Erythroblast (primary cell): ENCODE measurements around the gene KCNMA1.

Source experiments
- GATA1 ChIP-seq: IDR thresholded peaks from 2 replicates; pipeline ENCODE4 v1.6.1; 2011; ENCODE audit warnings: low read depth, mild to moderate bottlenecking, control low read depth, low read length, moderate library complexity
- POLR2A ChIP-seq: IDR thresholded peaks from 2 replicates; pipeline ENCODE4 v1.6.1; 2011; ENCODE audit warnings: mild to moderate bottlenecking, low read length

DNA sequence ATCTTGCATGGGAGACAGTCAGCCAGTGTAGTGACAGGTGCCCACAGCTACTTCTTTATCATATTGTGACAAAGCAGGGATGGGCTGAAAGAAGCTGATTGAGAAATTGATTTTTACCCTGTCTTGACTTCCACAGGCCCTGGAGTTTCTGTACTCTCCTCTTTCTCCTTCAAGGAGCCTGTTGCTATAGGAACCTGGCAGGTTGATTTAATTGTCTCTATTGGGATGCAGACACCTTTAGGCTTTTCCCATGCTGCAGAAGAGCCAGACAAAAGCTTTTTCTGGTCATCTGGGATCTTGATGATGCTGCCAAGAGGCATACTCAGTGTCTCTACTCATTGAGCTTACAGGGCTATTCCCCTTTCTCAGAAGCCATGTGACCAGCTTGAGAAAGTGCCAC, 754.8 kb downstream of the KCNMA1 start:
- TF ChIP-seq POLR2A, result no peak
- TF ChIP-seq GATA1, result no peak
